ENCODE measurements around the gene ITGB1BP1. TPM values are rescaled to one million over a fixed set of nuclear protein-coding genes. Genes with fewer than 3 reads are reported as not detected.

The ITGB1BP1 gene
- total RNA-seq (ENCODE audit: insufficient read depth, low replicate concordance) = 57.8 TPM

GRCh38 chr2:9423100-9423921, at the start of gene ITGB1BP1, which contains the start of gene CPSF3:
TSS of gene ITGB1BP1 (minus strand) at chr2:9423528. CDS start at chr2:9418697, 4,831 bp downstream.
TSS of gene CPSF3 (plus strand) at chr2:9423654. CDS start at chr2:9423774, 120 bp downstream.
- DNase-seq (ENCODE audit: low spot score) = peak; percentile 99

- no peak for DNase-seq (ENCODE audit: low spot score)
These were observed 49.2 kb upstream of the ITGB1BP1 start for GRCh38 chr2:9472511-9472910.

GRCh38 chr2:9471206-9471605, 47.9 kb upstream of the ITGB1BP1 start:
- DNase-seq (ENCODE audit: low spot score) = peak; percentile 73

GRCh38 chr2:9467687-9468086, 44.4 kb upstream of the ITGB1BP1 start:
- no peak for DNase-seq (ENCODE audit: low spot score)

- no peak for DNase-seq (ENCODE audit: low spot score)
These were observed 42.9 kb upstream of the ITGB1BP1 start for GRCh38 chr2:9466147-9466683.

GRCh38 chr2:9465170-9465569, 41.8 kb upstream of the ITGB1BP1 start:
- no peak for DNase-seq (ENCODE audit: low spot score)

GRCh38 chr2:9463698-9464034, 40.3 kb upstream of the ITGB1BP1 start:
- DNase-seq (ENCODE audit: low spot score) = no peak

- no peak for DNase-seq (ENCODE audit: low spot score)
These were observed 39.8 kb upstream of the ITGB1BP1 start for GRCh38 chr2:9462886-9463697.

GRCh38 chr2:9462313-9462712, 39.0 kb upstream of the ITGB1BP1 start:
- DNase-seq (ENCODE audit: low spot score) = no peak

- no peak for DNase-seq (ENCODE audit: low spot score)
These were observed 37.8 kb upstream of the ITGB1BP1 start for GRCh38 chr2:9461079-9461478.

- DNase-seq (ENCODE audit: low spot score) = no peak
These were observed 37.2 kb upstream of the ITGB1BP1 start for GRCh38 chr2:9460441-9461017.

- no peak for DNase-seq (ENCODE audit: low spot score)
These were observed 27.9 kb upstream of the ITGB1BP1 start for GRCh38 chr2:9451231-9451630.

GRCh38 chr2:9445089-9445488, 21.8 kb upstream of the ITGB1BP1 start:
- no peak for DNase-seq (ENCODE audit: low spot score)

GRCh38 chr2:9443526-9443925, 20.2 kb upstream of the ITGB1BP1 start:
- no peak for DNase-seq (ENCODE audit: low spot score)

- DNase-seq (ENCODE audit: low spot score) = no peak
These were observed 18.2 kb upstream of the ITGB1BP1 start for GRCh38 chr2:9441556-9441955.

- DNase-seq (ENCODE audit: low spot score) = peak; percentile 20
These were observed 16.9 kb upstream of the ITGB1BP1 start for GRCh38 chr2:9440058-9440727.

- DNase-seq (ENCODE audit: low spot score) = peak; percentile 5
These were observed 16.2 kb upstream of the ITGB1BP1 start for GRCh38 chr2:9439536-9439935.

- no peak for DNase-seq (ENCODE audit: low spot score)
These were observed 11.2 kb upstream of the ITGB1BP1 start for GRCh38 chr2:9434489-9434888.

GRCh38 chr2:9430316-9431293, 7.3 kb upstream of the ITGB1BP1 start:
- no peak for DNase-seq (ENCODE audit: low spot score)

- DNase-seq (ENCODE audit: low spot score) = no peak
These were observed 5.7 kb upstream of the ITGB1BP1 start for GRCh38 chr2:9428965-9429577.
